22Rv1 (cell line): ENCODE measurements around the gene SNRNP70.
A peak's percentile ranks its signal among the peaks of the same experiment; 100 is the strongest.

Source experiments
- H3K27ac ChIP-seq: fragments of 450-650 bp; 2 replicates; pipeline ENCODE4 v1.5.1; 2017
- ZFX ChIP-seq: fragments of 450-650 bp; IDR thresholded peaks from 2 replicates; pipeline ENCODE4 v1.6.1; 2017; ENCODE audit warnings: antibody characterized with exemption, borderline replicate concordance
- TF ChIP-seq, protein P1 (sequence below): fragments of 450-650 bp; IDR thresholded peaks from 2 replicates; pipeline ENCODE4 v1.5.1; 2017; ENCODE audit warnings: mild to moderate bottlenecking

SNRNP70 gene

DNA sequence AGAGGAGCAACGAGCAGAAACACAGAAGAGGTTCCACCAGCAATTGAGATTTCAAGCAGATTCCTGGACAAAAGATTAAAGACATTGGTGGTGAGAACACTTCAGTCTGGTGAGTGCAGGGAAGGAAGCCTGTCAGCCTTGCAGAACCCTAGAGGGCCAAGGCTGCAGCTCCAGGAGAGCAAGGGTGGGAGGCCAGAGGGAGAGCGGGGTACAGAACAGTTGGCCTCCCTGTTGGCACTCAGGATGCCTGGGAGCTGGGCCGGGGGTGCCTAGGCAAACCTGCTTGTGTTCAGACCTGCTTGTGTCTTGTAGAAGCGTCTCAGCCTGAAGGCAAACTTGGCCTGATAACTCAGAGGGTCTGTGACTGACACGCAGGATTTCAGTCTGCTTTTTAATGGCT, 23.8 kb downstream of the SNRNP70 start:
- no peak for TF ChIP-seq ZFX
- TF ChIP-seq, protein P1, sequence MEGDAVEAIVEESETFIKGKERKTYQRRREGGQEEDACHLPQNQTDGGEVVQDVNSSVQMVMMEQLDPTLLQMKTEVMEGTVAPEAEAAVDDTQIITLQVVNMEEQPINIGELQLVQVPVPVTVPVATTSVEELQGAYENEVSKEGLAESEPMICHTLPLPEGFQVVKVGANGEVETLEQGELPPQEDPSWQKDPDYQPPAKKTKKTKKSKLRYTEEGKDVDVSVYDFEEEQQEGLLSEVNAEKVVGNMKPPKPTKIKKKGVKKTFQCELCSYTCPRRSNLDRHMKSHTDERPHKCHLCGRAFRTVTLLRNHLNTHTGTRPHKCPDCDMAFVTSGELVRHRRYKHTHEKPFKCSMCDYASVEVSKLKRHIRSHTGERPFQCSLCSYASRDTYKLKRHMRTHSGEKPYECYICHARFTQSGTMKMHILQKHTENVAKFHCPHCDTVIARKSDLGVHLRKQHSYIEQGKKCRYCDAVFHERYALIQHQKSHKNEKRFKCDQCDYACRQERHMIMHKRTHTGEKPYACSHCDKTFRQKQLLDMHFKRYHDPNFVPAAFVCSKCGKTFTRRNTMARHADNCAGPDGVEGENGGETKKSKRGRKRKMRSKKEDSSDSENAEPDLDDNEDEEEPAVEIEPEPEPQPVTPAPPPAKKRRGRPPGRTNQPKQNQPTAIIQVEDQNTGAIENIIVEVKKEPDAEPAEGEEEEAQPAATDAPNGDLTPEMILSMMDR = no peak
- peak overlapping the region; percentile 99 for H3K27ac ChIP-seq

DNA sequence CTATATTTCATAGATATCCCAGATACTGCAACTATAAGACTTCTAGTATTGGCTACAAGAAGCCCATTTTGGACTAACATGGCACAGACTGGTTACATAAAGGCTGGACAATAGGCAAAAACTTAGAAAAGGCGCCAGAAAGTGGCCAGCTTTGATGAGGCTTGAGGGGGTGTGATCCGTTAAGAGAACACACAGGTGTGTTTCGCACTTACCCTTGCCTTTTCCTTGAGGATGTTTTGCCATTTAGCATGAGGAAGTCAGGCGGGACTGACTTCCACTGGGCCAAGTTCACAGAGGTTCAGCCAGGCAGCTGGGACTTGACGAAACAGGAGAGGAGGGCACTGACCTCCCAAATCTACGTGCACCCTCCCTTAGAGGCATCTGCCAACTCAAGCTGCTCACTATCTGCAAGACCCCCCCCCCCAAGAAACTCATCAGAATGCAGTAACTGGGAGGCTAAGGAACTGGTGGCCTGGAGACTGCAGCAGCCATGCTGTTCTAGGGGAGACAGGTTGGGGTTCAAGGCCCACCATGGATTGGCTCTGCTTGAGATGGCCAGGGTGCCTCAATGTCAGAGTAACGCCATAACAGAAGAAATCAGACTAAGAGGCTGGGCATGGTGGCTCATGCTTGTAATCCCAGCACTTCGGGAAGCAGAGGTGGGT, 24.4 kb downstream of the SNRNP70 start:
- H3K27ac ChIP-seq = peak overlapping the region; percentile 99
- TF ChIP-seq, protein P1 = no peak
- TF ChIP-seq ZFX = no peak

DNA sequence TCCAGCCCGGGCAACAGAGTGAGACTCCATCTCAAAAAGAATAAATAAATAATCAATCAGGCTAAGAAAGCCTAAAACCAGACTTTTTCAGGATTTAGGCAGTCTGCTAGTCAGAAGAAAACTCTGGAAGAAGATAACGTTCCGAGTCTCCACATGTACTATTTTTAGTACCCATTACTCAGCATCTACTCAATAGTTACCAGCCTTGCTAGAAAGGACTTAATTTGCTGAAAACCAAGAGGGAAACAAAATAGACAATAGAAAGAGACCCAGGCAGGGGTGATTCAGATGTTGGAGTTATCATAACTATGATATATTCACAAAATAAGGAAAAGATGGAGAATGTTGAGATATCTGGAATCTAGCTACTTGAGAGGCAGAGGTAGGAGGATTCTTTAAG, 25.3 kb downstream of the SNRNP70 start:
- peak overlapping the region; percentile 99 for H3K27ac ChIP-seq
- TF ChIP-seq, protein P1 = peak; percentile 18
- TF ChIP-seq ZFX = no peak

DNA sequence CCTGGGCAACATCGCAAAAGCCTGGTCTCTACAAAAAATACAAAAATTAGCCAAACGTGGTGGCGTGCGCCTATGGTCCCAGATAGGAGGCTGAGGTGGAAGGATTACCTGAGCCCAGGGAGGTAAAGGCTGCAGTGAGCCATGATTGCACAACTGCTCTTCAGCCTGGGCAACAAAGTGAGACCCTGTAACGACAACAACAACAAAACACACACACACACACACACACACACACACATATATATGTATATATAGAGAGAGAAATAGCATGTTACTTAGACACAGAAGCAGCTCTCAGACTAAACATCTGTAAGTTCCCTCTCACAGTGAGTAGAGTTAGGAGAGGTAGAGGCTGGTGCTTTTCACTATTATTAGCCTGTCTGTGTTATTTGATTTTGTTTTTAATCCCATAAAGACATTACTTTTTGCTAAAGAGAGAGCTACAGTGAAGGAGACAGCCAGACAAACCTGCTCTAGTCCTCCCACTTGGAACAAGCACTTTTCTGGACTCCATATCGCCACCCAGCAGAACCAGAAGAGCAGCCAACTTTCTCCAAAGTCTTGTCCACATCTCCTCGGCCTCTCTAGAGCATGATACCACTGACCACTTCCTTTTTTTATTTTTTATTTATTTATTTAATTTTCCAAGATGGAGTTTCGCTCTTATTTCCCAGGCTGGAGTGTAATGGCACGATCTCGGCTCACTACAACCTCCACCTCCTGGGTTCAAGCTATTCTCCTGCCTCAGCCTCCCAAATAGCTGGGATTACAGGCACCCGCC, 26.2 kb downstream of the SNRNP70 start:
- peak overlapping the region; percentile 99 for H3K27ac ChIP-seq
- TF ChIP-seq ZFX = no peak
- TF ChIP-seq, protein P1 = no peak; the same call in 1 of the 2 replicates

DNA sequence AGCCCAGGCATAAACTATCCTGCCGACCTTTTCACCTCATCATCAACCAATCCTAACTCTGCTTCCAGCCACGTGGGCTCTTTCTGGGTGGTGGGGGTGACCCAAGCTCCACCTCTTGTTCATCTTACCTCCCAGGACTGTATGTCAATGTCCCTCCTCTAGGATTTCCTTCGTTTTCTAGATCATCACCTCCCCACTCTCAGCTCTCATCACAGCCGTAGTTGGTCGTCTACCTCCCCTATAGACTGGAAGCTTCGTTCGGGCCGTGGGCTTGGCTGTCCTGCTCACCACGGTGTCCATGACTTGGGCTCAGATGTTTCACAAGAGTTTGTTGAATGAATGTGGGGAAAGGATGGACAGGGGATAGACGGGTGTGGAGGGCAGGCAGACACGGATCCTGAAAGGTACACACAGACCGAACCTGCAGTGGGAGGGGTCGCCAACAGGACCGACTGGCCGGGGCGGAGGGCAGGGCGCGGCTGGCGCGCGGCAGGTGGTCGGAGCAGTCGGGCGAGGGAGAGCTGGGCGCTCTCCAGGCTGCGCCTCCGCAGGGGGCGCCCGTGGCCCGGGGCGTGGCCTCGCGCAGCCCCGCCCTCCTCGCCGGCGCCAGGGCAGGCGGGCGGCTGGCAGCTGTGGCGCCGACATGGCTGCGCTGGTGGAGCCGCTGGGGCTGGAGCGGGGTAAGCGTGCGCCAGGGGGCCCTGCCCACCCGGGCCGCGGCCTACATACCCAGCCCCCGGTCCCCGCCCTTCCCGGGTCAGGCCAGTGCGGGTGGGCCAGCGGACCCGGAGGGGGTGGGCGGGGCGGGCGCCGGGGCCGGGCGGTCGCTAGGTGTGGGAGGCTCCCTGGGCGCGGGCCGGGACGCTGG, 28.7 kb downstream of the SNRNP70 start, which contains the start of gene LIN7B:
Gene LIN7B, plus strand, starts transcription at position 609 of the 868 bp plus-strand sequence. Its CDS starts 35 bp downstream, at position 644.
- TF ChIP-seq, protein P1 = peak; percentile 85
- TF ChIP-seq ZFX = no peak
- H3K27ac ChIP-seq = peak within 1 kb of the TSS; percentile 99

DNA sequence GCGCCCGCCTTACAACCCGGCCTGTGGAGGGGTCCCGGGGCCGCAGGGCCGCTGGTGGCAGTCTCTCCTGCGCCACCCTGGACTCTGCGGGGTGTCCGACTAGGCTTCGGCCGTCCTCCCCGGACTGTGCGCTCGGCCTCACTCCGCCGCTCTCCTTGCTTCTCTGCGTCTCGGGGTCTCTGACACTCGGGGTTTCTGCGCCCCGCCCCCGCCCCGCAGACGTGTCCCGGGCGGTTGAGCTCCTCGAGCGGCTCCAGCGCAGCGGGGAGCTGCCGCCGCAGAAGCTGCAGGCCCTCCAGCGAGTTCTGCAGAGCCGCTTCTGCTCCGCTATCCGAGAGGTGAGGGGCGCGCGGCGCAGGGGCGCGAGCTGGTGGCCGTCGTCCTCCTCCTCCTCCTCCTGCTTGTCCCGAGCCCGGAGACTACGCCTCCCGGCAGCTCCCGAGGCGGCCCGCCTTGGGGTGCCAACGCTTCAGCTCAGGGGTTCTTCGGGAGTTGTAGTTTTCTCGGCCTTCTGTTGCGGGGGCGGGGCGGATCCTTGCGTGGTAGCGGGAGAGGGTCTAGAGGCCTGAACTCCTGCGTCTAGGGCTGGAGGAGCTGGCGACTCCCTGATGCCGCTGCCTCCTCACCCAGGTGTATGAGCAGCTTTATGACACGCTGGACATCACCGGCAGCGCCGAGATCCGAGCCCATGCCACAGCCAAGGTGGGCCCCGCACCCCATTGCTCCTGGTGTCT, 29.5 kb downstream of the SNRNP70 start:
- TF ChIP-seq, protein P1 = no peak
- TF ChIP-seq ZFX = no peak
- H3K27ac ChIP-seq = peak overlapping the region; percentile 99
